Liver (tissue), 3 donors: ENCODE data around the gene GALK2.

Experiments used
- CTCF ChIP-seq: fragments of 150-350 bp; IDR thresholded peaks from 2 replicates; pipeline ENCODE4 v1.5.1; 2017; ENCODE audit warnings: improper control_type of control experiment, low read depth, low read length; ENCODE audit not compliant: missing input control
- MAX ChIP-seq: IDR thresholded peaks from 2 replicates; pipeline ENCODE4 v1.6.1; 2016; ENCODE audit warnings: antibody characterized with exemption
- SP1 ChIP-seq: IDR thresholded peaks from 2 replicates; pipeline ENCODE4 v1.6.1; 2018; ENCODE audit warnings: antibody characterized with exemption, mild to moderate bottlenecking
- donor health status: healthy.
- donor health status: healthy.

DNA sequence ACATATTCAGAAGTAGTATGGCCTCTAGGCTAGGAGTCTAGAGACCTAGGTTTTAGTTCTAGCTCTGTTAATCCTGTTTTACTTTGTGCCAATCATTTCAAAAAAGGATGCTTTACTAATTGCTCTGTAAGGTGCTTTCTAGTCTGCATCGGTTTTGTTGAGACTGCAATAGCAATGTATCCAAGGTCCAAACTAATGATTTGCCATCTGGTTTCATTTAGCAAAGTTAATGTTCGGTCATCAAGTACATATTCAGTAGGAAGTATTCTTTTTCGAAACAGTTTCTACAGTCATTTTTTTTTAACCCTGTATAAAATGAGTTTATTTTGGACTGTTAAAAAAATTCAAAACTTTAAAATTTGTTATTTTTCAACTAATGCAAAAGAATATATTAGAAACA, 2.0 kb upstream of the GALK2 start:
- TF ChIP-seq SP1 (no peak), CTCF (no peak), MAX (no peak)
